NCI-H82 treated with DMSO at 0.1 percent for 48 hours (cell line): ENCODE measurements around the gene UPK3BL2.
"Not testable (repeated sequence)": the region's sequence is repeated elsewhere in the genome, so short reads cannot be mapped to it uniquely, and the experiment has no call there.

Experiments
- DNase-seq: peaks from one replicate; lab custom pipeline; 2025; ENCODE audit not compliant: unreplicated experiment; lab: John Stamatoyannopoulos, UW

Gene UPK3BL2

DNA sequence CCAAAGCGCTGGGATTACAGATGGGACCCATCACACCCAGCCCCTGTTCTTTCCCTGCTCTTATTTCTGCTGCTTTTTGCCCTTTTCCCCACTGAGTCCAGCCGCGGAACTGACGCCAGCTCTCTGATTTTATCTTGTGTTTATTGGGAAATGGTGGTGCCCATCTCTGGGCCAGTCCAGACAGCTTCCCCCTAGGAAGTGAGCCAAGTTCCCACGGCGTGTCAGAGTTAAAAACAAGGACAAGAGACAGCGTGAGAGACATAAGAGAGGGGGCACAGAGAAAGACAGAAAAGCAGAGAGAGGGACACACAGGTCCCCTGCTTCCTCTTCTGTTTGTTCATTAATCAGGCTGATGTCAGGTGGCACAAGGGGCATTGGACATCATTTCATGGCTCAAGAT lies 11.9 kb downstream of the UPK3BL2 start:
- DNase-seq, result not testable (repeated sequence)

DNA sequence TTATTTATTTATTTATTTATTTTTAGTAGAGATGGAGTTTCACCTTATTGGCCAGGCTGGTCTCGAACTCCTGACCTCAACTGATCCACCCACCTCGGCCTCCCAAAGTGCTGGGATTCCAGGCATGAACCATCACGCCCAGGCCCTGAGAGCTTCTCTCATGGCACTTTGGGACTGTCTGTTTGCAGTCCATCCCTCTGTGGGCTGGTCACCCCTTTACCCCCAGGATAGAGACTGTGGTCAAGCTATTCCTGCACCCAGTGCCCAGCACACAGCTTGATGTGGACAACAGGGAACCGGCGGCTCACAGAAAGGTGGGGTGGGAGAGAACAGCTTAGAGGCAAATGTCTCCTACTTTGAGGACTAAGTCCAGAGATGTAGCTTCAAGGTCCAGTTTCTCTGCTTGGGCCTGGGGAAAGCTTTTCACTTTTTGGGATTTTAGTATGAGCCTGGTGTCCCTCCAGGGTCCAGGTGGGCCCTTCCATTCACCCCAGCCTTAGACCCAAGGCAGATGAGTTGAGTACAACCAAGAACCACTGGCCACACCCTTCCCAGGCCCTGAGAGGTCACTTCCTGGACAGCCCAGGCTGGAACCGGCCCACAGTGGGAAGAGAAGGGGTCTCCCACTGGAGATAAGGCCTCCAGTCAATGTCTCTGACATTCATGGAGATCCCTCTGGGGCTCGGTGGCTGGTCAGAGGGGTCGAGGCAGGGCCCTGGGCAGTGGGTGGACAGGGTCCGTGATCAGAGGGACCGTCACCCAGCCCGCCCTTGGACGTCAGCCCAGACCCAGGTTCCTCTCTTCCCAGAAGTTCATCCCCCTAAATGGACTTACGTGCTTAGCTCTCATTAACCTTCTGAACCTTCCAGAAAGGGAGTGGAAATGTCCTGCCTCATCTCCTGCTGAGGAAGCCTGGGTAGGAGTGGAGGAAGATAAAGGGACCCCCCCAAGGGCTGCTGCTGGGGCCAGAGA lies 15.4 kb downstream of the UPK3BL2 start:
- DNase-seq, result not testable (repeated sequence)

DNA sequence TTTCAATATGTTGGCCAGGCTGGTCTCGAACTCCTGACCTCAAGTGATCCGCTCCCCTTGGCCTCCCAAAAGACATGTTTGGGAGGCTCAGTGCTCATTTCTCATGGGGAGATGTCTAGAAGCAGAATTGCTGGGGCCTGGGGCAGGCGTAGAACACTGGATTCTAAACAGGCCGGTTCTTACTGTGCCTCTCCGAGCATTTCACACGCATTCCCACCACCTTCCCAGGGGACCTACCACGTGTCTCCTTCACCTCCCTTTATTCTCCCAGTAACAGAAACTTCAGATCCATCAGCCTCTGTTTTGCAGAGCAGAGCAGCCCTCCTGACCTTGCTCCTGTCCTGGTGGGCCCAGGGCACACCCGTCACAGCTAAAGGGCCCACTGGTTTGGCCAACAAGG lies 16.3 kb downstream of the UPK3BL2 start:
- not testable (repeated sequence) for DNase-seq

DNA sequence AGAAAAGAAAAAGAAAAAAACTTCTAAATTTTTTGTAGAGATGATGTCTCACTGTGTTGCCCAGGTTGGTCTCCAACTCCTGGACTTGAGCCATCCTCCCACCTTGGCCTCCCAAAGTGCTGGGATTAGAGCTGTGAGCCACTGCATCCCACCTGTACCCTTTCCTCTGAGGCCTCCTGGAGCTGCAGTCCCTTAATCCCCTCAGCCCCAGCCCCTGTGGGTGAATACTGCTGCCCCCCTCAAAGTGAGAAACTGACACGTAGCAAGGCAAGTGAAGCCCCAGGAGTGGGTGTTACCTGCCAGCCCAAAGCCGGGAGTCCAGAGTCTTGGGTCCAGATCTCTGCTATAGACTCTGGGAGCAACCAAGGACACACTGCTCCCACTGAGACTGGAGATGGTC lies 18.7 kb downstream of the UPK3BL2 start:
- not testable (repeated sequence) for DNase-seq

DNA sequence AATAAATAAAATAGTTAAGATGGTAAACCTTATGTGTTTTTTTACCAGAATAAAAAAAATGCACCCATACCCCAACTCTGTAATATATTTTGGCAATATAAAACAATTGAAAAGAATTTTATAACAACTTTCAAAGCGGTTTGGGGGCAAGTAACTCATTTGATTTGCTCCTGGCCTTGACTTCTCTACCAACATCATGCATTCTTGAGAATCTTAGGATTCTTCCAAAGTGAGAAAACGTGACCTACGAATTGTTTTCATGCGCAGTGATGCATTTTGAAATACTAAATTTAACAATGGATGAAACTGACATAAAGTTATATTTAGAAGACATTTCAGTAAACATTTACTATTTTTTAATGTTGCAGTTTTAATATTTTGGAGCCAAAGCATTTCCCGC lies 22.7 kb downstream of the UPK3BL2 start:
- DNase-seq, result not testable (repeated sequence)

DNA sequence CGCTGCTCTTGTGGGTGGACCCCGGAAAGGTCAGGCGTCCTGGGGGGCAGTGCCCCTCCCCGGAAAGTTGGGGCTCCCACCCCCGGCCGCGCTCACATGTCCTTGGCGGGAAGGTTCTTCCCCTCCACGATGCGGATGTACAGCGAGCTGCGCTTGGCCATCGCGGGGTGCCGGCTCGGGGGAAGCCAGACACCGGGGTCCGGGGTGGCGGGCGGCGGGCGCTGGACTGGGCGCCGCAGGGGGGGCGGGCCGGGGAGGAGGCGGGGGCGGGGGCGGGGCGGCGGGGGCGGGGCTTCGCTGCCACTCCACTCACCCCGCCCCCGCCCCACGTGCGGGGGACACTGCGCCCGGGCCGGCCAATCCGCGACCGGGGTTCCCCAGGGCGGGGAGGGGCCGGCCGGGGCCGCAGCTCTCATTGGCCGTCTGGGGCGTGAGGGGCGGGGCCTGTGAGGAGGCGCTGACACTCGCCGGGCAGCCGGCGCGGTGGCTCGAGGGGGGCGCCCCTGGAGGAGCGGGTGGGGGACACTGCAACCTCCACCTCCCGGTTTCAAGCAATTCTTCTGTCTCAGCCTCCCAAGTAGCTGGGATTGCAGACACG lies 25.8 kb downstream of the UPK3BL2 start, which contains the start of gene RASA4B:
TSS of gene RASA4B (minus strand) at position 228 of the 598 bp plus-strand sequence. CDS start at position 161, 67 bp downstream.
- DNase-seq, result not testable (repeated sequence)

DNA sequence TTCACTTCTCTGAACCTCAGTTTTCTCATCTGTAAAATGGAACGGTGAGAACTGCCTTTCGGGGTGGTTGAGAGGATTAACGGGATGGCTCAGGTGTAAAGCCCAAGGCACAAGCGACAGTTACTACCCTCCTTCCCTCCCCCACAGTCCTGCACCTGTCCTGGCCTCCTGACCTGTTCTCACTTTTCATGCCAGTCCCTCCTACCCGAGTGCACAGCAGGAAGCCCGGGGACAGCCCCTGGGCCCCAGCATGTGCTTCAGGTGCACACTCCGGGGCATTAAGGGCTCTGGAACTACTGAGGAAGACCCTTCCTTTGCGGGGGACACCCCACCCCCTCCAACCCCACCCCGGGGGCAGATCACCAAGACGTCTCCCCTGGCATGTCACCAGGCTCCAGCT lies 26.5 kb downstream of the UPK3BL2 start:
- not testable (repeated sequence) for DNase-seq

DNA sequence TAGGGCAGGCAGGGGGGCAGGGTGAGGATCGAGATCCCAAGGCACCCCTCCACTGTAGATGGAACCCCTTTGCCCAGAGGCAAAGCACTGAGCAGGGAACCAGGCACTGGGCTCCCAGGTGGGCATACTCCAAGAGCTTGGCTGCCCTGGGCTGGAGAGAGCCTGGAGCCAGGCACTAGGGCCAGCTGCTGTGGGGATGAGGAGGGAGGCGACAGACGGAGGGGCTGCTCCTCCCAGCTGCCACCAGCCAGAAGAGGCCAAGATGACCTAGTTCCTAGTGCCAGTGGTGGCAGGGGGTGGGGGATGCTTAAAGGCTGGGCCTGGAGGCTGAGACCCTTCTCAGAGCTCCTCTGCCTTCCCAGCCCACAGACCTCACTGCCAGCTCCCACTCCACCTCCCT lies 27.6 kb downstream of the UPK3BL2 start:
- DNase-seq, result not testable (repeated sequence)

DNA sequence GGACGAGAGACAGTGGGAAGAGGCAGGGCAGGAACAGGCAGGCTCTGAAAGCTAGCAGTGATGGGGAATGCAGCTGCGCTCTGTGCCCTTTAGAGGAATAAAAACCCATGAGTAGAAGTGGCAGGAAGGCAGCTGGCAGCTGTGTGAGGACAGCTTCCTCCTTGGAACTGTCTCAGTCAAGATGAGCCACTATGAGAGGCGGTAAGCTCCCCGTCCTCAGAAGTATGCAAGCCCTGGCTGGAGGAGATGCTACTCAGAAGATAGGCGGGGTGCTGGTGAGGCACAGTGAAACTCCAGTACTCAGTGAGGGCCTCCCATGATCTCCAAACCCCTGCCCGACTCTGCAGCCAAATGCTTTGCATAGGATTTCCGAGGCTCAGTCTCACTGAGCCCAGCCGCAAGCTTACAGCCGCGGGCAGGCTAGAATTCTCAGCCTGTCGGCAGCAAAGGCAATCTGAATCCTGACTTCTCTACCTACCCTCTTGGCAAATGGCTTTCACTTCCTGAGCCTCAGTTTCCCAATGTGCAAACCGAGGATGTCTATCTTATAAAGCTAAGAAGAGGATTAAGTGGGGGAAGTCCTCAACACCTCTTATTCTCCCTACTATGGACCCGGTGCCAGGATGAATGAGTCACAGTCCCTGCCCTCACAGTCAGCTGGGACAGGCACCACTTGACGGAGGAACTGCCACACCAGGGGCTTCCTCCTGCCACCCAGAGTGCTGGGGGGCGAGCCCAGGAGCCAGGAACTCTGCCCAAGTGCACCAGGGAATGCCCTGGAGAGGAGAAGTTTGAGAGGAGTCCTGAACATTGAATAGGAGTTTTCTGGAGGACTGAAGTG lies 28.4 kb downstream of the UPK3BL2 start:
- not testable (repeated sequence) for DNase-seq

DNA sequence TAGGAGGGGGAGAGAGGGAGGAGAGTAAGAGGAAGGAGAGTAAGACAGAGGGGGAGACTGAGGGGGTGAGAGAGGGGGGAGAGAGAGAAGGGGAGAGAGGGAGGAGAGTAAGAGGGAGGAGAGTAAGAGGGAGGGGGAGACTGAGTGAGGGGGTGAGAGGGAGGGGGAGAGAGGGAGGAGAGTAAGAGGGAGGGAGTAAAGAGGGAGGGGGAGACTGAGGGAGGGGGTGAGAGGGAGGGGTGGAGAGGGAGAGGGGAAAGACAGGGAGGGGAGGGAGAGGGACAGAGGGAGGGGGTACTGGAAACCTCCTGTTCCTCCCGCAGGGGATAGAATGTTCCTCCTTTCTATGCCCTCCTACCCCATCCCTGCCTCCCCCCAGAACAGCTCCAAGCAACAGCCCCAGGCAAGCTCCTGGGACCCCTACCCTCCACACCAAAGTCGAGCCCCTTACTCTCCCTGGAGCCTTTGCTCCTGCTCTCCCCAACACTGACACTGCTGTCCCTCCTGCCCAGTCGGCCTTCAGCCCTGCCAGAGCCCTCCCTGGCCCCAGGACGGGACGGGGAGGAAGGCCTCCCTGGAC lies 30.8 kb downstream of the UPK3BL2 start:
- not testable (repeated sequence) for DNase-seq

DNA sequence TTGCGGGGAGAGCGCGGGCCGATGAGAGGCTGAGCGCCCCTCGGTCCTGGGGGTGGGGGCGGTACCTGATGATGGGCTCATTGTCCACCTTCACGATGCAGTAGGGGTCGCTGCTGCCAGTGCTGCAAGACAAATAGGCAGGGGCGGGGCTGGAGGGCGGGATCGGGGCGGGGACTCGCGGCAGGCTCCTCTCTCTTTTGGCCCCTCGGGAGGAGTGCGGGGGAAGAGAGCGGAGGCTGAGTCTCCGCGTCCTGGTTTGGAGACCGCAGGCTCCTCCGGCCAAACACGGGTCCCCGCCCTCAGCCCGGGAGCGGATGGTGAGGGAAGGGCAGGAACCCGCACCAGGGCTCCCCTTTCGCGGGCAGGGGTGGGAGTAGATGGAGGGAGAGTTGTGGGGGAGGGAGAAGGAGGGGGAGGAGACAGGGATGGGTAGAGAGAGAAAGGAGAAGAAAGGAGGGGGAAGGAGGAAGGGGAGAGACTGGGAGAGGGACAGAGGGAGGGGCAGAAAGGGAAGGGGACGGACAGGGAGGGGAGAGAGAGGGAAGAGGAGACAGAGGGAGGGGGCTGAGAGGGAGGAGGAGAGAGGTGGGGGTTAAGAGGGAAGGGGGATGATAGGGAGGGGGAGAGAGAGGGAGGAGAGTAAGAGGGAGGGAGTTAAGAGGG lies 31.5 kb downstream of the UPK3BL2 start:
- DNase-seq, result not testable (repeated sequence)

DNA sequence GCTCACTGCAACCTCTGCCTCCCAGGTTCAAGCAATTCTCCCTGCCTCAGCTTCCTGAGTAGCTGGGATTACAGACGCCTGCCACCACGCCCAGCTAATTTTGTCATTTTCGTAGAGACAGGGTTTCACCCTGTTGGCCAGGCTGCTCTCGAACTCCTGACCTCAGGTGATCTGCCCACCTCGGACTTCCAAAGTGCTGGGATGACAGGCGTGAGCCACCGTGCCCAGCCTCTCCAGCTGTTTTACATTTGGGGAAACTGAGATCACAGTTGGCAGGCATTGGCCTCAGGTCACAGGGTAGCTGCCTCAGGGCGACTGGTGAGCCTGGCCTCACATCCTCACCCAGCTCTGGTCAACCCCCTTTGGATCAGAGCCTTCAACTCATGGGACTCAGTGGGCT lies 32.9 kb downstream of the UPK3BL2 start:
- not testable (repeated sequence) for DNase-seq

DNA sequence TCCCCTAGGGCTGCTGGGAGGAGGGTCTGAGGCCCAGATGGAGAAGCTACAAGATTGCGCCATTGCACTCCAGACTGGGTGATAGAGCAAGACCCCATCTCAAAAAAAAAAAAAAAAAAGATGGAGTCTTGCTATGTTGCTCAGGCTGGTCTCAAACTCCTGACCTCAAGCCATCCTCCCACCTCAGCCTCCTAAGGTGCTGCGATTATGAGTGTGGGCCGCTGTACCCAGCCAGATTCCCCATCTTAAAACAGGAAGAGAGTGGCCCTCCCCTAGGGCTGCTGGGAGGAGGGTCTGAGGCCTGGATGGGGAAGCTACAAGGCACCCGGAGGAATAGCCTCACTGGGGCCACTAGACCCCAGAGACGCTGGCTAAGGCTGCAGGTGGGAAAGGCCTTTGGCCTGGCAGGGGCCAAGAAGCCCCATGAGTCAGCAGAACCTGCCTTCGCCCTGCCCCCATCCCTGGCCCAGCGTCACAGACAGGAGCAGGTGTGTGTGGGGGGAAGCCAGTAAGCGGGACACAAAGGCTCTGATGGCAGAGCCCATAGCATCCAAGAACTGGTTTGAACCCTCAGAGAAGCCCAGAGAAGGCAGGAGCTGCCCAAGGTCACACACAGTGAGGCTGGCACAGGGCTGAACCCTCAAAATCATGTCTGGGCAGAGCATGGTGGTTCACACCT lies 35.9 kb downstream of the UPK3BL2 start:
- DNase-seq, result not testable (repeated sequence)

DNA sequence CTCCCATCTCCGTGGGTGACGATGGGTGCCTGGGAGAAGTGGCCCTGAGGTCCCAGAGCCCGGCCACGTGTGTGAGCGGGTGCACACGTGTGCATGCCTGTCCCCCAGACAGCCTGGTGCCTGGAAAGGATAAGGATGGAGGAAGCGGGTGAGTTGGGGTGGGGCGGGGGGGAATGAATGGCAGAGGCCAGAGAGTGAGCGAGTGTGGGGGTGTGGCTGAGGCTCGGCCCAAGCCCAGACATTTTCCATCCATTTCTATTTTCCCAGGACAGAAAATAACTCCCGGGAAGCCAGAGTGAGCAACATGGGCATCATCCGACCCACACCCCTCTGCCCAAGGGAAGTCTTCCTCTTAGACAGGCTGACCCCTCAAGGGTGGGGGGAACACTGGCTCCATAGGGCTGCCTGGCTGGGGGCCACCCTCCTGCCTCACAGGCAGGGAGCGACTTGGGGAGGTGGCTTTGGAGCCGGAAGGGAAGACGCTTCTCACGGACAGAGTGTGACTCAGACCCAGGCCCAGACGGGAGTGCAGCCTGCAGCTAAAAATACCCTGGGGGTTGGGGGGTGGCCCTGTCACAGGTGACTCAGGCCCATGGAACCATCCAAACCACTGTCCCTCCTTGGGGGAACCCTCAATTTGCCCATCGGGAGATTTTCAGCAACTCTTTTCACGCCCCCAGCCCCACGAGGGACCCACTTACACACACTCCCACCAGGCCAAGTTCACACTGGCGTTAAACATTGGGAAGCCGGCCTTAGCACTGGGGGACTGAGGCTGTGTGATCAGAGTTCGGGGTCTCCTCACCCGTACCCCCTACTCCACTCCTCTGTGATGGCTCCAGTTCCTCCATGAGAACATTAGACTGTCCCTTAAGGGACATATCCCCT lies 38.0 kb downstream of the UPK3BL2 start:
- not testable (repeated sequence) for DNase-seq

DNA sequence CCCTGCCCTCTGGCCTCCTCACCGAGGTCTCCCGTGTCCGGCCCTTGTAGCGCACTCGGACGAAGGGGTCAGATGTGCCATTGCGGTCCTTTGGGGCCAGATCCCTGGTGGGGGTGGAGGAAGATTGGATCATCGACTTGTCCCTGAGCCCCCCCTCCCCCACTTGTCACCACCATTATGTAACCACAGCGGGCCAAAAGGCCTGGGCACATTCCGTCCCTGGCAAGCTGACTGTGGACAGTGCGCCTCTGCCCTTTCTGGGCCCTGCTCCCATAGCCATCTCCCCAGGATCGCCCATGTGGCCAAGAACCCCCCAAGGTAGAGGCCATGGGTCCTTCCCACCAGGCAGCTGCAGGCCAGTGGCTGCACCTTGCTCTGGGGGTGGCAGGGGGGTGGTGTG lies 40.4 kb downstream of the UPK3BL2 start:
- not testable (repeated sequence) for DNase-seq

DNA sequence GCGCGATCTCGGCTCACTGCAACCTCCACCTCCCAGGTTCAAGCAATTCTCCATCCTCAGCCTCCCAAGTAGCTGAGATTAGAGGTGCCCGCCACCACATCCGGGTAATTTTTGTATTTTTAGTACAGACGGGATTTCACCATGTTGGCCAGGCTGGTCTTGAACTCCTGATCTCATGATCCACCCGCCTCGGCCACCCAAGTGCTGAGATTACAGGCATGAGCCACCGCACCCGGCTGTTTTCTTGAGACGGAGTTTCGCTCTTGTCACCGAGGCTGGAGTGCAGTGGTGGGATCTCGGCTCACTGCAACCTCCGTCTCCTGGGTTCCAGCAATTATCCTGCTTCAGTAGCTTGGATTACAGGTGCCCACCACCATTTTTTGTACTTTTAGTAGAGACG lies 45.2 kb downstream of the UPK3BL2 start:
- not testable (repeated sequence) for DNase-seq

DNA sequence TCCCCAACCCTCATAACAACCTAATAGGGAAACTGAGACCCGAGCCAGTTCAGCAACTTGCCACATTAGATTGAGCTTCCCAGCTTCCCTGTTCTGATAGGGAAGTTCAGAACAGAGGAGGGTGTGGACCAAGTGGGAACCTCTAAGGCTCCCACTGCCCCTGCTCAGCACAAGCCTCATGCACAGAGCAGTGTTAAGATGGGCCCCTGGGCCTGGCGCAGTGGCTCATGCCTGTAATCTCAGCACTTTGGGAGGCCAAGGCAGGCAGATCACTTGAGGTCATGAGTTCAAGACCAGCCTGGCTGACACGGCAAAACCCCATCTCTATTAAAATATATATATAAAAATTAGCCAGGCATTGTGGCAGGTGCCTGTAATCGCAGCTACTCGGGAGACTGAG lies 46.2 kb downstream of the UPK3BL2 start:
- not testable (repeated sequence) for DNase-seq

DNA sequence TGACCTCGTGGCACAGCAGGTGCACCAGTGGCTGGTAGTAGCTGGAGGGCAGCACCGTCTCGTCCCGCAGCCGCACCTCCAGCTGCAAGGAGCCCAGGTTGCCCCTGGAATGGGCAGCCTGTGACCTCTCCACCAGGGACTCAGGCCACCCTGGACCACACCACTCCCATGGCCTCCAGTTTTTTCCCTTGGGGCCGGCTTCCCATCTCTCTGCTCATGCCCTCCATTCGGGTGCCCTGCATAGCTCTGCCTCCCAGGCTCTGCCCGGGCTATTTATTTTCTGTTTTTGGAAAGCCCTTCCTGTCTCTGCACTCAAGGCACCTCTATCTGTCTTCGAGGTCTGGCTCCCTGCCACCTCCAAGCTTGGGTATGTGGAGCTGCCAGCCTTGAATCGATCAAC lies 46.6 kb downstream of the UPK3BL2 start:
- not testable (repeated sequence) for DNase-seq
